Fibroblast of lung (primary cell): ENCODE results near the gene XPC.

Experiments
- CTCF ChIP-seq, 2 donors: IDR thresholded peaks in 1 of 2; conservative IDR thresholded peaks in 1 of 2; 1 replicate in 1 of 2; 2 replicates in 1 of 2; pipeline ENCODE4 v1.5.1; 2011 to 2012; ENCODE audit warnings: low read length in 2 of 2, control low read depth in 1 of 2, inconsistent platforms in 1 of 2, low read depth in 1 of 2, mild to moderate bottlenecking in 1 of 2
- EZH2 ChIP-seq: IDR thresholded peaks from 2 replicates; pipeline ENCODE4 v1.5.1; 2012; ENCODE audit warnings: low read length, control low read depth, mild to moderate bottlenecking; ENCODE audit errors: missing control alignments

GRCh38 chr3:14119651-14120050, 58.8 kb downstream of the XPC start:
- TF ChIP-seq CTCF (conservative IDR thresholded peaks at IDR 0.05 in 1 of 2, IDR thresholded peaks at IDR 0.05 in 1 of 2; ENCODE audit: low read depth in 1 of 2, low read length in 2 of 2) = no peak
- no peak for TF ChIP-seq EZH2
